ENCODE measurements around the gene GLCCI1. TPM values are rescaled to one million over a fixed set of nuclear protein-coding genes. Genes with fewer than 3 reads are reported as not detected.

The GLCCI1 gene
- total RNA-seq, 1 donor = 6.9 TPM

DNA sequence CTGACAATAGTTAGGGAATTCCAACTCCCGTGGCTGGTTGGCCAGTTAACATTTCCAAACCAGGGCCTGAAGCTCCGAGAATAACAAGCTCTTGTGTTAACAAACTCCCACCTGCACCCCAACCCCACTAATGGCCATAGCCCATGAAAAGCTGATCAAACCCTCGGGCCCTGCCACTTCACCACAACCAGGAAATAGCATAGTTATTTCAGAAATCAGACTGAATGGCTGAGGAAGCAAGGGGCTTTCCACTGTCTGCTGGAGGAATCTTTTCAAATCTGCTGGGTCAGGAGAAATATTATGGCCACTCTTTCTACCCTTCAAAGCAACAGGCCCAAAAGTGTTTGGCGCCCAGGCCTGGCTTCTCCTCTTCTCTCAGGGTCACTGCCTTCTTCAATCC lies 145.6 kb downstream of the GLCCI1 start:
- DNase-seq (ENCODE audit: low read depth) = no peak
- TF ChIP-seq, protein P1, sequence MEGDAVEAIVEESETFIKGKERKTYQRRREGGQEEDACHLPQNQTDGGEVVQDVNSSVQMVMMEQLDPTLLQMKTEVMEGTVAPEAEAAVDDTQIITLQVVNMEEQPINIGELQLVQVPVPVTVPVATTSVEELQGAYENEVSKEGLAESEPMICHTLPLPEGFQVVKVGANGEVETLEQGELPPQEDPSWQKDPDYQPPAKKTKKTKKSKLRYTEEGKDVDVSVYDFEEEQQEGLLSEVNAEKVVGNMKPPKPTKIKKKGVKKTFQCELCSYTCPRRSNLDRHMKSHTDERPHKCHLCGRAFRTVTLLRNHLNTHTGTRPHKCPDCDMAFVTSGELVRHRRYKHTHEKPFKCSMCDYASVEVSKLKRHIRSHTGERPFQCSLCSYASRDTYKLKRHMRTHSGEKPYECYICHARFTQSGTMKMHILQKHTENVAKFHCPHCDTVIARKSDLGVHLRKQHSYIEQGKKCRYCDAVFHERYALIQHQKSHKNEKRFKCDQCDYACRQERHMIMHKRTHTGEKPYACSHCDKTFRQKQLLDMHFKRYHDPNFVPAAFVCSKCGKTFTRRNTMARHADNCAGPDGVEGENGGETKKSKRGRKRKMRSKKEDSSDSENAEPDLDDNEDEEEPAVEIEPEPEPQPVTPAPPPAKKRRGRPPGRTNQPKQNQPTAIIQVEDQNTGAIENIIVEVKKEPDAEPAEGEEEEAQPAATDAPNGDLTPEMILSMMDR (IDR thresholded peaks at IDR 0.05; ENCODE audit: insufficient read depth, low read depth, low read length) = no peak
- H3K4me3 ChIP-seq (ENCODE audit: low read depth, low read length) = no peak overlapping the region

DNA sequence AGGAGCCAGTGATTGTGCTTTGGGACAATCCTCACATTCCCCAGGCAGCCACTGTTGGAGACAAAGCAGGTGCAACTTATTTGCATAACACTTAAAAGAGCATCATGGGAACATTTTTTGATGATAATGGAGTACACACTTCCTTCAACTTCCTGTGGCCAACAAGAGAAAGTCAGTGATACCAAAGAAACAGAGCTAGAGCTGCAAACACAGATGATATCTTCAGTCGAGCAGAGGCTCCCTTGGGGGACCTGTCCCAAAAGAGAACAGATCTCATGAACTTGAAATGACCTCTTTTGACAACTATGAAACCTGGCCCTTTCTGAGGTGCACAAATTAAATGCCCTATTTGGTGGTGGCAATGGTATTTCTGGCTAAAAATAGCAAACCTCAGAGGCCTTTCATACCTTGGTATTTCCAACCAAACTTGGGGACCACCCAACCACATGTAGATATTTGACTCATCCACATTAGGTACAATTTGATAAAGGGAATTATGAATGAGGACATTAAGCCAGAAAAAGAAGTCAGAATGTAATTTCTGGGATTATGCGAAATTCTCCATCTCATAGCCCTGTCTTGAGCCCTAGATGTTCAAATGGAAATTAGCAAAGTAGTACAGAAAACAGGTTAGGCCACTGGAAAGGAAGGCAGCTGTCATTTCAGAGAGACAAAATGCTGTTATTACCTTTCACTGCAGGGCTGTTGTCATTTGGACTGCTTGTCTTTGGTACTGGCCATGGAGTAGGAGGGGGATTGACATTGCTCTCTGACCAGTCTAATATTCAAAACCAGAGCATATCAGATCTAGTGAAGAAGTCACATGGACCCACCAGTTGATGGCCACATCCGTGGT lies 147.2 kb downstream of the GLCCI1 start:
- H3K4me3 ChIP-seq (ENCODE audit: low read depth, low read length) = no peak overlapping the region
- DNase-seq (ENCODE audit: low read depth) = no peak
- TF ChIP-seq, protein P1 (IDR thresholded peaks at IDR 0.05; ENCODE audit: insufficient read depth, low read depth, low read length) = no peak

DNA sequence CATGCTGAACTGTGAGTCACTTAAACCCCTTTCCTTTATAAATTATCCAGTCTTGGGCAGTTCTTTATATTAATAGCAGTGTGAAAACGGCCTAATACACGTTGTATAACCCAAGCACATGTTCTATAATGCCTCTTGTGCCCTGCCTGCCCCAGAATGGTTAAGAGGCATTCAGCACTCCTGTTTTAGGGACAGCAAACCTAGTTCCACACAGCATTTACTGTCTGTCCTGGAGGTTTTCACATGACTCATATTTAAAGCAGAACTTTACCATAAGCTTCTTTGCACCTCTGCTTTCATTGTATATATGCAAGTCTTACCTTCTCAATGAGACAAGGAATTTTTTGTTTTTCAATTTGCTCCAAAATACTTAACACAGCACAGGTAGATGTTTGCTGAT lies 148.6 kb downstream of the GLCCI1 start:
- TF ChIP-seq, protein P1 (IDR thresholded peaks at IDR 0.05; ENCODE audit: insufficient read depth, low read depth, low read length) = no peak
- no peak for DNase-seq (ENCODE audit: low read depth)
- H3K4me3 ChIP-seq (ENCODE audit: low read depth, low read length) = no peak overlapping the region

- TF ChIP-seq, protein P1 (IDR thresholded peaks at IDR 0.05; ENCODE audit: insufficient read depth, low read depth, low read length) = no peak
- DNase-seq (ENCODE audit: low read depth) = no peak
Observed at GRCh38 chr7:8119262-8119661, 150.7 kb downstream of the GLCCI1 start.

DNA sequence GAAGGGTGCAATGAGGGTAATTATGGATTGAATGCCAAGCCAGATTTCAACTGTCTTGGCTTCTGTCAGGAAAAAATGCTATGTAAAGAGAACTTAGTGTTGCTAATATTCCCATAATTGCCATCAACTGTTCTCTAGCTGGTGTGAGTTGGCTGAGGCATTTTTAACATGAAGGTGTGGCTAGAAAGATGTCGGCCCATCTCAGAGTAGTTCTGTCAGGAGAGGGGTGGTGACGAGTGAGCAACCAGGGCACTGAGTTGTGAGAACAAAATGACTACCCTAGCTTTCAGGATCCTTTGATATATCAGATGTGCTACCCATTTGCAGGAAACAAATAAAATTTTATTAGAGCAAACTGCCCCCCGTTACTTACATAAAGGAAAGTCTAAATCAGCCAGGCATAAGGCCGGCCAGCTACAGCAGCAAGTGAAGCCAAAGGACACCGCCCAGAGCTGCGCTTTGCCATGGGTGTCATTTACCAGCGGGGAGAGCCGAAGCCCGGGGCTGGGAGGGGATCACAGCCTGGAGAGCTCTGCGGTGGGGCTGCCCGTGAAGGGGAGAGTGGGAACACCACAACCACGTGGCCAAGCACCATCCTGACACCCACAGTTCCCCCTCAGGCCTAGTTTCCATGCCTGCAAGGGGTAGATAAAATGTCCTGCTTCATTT lies 151.9 kb downstream of the GLCCI1 start:
- TF ChIP-seq, protein P1 (IDR thresholded peaks at IDR 0.05; ENCODE audit: insufficient read depth, low read depth, low read length) = no peak
- no peak for DNase-seq (ENCODE audit: low read depth)

More at GRCh38 chr7:8119262-8119661, 150.7 kb downstream of the GLCCI1 start:
- no peak overlapping the region for H3K4me3 ChIP-seq (ENCODE audit: low read depth, low read length)

DNA sequence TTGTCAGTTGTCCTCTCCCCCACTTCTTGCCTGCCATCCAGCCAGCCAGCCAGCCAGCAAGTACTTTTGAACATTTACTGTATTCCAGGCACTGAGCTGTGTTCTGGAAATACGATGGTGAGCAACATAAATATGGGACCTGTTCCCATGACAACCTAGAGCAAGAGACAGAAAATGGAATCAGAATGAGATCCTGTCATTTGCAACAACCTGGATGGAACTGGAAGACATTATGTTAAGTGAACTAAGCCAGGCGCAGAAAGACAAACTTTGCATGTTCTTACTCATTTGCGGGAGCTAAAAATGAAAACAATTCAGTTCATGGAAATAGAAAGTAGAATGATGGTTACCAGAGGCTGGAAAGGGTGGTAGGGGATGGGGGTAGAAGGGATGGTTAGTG lies 152.6 kb downstream of the GLCCI1 start:
- H3K4me3 ChIP-seq (ENCODE audit: low read depth, low read length) = no peak overlapping the region
- TF ChIP-seq, protein P1 (IDR thresholded peaks at IDR 0.05; ENCODE audit: insufficient read depth, low read depth, low read length) = no peak
- DNase-seq (ENCODE audit: low read depth) = no peak

More for the DNA sequence above, 151.9 kb downstream of the GLCCI1 start:
- H3K4me3 ChIP-seq (ENCODE audit: low read depth, low read length) = no peak overlapping the region
